Small intestine (tissue), 7 donors: Measurements from ENCODE around the gene PRC1. TPM values are rescaled to one million over a fixed set of nuclear protein-coding genes. Genes with fewer than 3 reads are reported as not detected.

ENCODE experiments used
- DNase-seq, 2 donors: peaks; one replicate each; pipeline versions ENCODE4 v3.0.0 to v3.0.0-alpha.2; 2013
- FAIRE-seq: peaks from 2 replicates; lab custom pipeline; 2012; peaks lifted over from hg19 to GRCh38; lab: Jason Lieb, UNC
- H3K27ac ChIP-seq, 3 donors: one replicate each; pipeline ENCODE4 v1.5.1; 2013; ENCODE audit warnings: low read length in 2 of 3, mild to moderate bottlenecking in 2 of 3, control low read depth in 1 of 3, inconsistent platforms in 1 of 3, low read depth in 1 of 3, moderate library complexity in 1 of 3
- H3K27me3 ChIP-seq, 3 donors: one replicate each; pipeline ENCODE4 v1.6.1; 2013; ENCODE audit warnings: low read length in 3 of 3, inconsistent platforms in 1 of 3; ENCODE audit not compliant: control insufficient read depth in 3 of 3, insufficient read depth in 3 of 3
- H3K36me3 ChIP-seq, 3 donors: one replicate each; pipeline ENCODE4 v1.6.1; 2013; ENCODE audit warnings: low read length in 3 of 3, inconsistent platforms in 1 of 3, low read depth in 1 of 3, mild to moderate bottlenecking in 1 of 3, moderate library complexity in 1 of 3; ENCODE audit not compliant: control insufficient read depth in 3 of 3, insufficient read depth in 2 of 3
- H3K4me1 ChIP-seq, 3 donors: one replicate each; pipeline ENCODE4 v1.6.1; 2013; ENCODE audit warnings: low read length in 2 of 3, inconsistent platforms in 1 of 3, low read depth in 1 of 3, mild to moderate bottlenecking in 1 of 3, moderate library complexity in 1 of 3; ENCODE audit not compliant: control insufficient read depth in 3 of 3, insufficient read depth in 2 of 3
- H3K4me3 ChIP-seq, 3 donors: one replicate each; pipeline ENCODE4 v1.5.1; 2013; ENCODE audit warnings: low read length in 3 of 3, control low read depth in 1 of 3, inconsistent platforms in 1 of 3, low read depth in 1 of 3, mild to moderate bottlenecking in 1 of 3, moderate library complexity in 1 of 3
- H3K9me3 ChIP-seq, 2 donors: one replicate each; pipeline ENCODE4 v1.6.1; 2013; ENCODE audit warnings: low read depth in 1 of 2, low read length in 1 of 2; ENCODE audit not compliant: control insufficient read depth in 2 of 2, insufficient read depth in 1 of 2
- WGBS, 3 donors: extraction: QIAGEN DNeasy Blood & Tissue Kit; methylation state at CpG; one replicate each; pipeline ENCODE4 v1.1.7; 2013; 5-methylcytosine and 5-hydroxymethylcytosine counted together
- polyA plus RNA-seq, 4 donors: library from polyadenylated mRNA; stranded (reverse) in 3 of 4; unstranded in 1 of 4; fragments of 200-250 nt in 3 of 4; fragments of 120-200 nt in 1 of 4; gene quantifications; one replicate each; pipeline versions ENCODE4 v1.2.1 to v1.2.3, GENCODE V29; 2013
- donor health status: healthy with polysubstance abuse.
- donor health status: control.
- donor health status: control.
- donor health status: Bipolar disorder and iron deficiency.
- donor health status: healthy.

Gene PRC1
- polyA plus RNA-seq, 4 donors = 5.4 to 55.4 (median 22.1) TPM

- DNase-seq (no peak), FAIRE-seq (no peak)
- 96 to 99% (median 97%) methylated on average over 6 of the region's 6 CpGs for WGBS, 3 donors
- Histone ChIP-seq H3K9me3 (no peaks in the 10 kb centered on the region), H3K27ac (no peak overlapping the region), H3K36me3 (peaks cover 6 to 77% (median 16%) of the 10 kb centered on the region in 3 donors), H3K27me3 (no peaks in the 10 kb centered on the region), H3K4me3 (no peak overlapping the region), H3K4me1 (peaks cover 0 to 5% (median 2%) of the 10 kb centered on the region in 3 donors)
These were observed 43.7 kb downstream of the PRC1 start for GRCh38 chr15:90950676-90951075.

DNA sequence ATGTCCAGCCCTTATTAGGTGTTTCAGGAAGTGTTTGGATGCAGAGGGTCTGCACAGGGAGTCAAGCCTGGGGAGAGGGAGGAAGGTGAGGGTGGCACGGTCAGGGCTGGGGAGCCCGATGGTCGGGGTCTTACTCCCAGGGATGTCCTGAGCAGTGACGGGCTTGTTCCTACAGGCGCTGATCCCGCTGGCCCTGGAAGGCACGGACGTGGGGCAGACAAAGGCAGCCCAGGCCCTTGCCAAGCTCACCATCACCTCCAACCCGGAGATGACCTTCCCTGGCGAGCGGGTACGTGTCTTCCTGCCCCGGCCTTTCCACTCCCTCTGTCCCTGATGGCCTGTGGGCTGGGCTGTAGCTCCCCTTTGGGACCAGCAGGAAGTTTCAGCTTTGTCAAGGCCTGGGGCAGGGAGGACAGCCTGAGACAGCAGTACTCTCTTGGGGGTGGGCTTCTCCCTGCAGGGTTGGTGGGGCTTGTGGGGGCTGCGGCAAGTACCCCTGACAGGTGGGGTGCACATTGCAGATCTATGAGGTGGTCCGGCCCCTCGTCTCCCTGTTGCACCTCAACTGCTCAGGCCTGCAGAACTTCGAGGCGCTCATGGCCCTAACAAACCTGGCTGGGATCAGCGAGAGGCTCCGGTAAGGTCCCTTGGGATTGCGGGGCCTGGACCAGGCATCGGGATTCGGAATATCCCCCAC is 44.2 kb downstream of the PRC1 start:
- Histone ChIP-seq H3K27ac (no peak overlapping the region), H3K4me1 (no peaks in the 10 kb centered on the region), H3K9me3 (no peaks in the 10 kb centered on the region), H3K27me3 (no peaks in the 10 kb centered on the region), H3K4me3 (no peak overlapping the region), H3K36me3 (peaks cover 7 to 79% (median 16%) of the 10 kb centered on the region in 3 donors)
- FAIRE-seq (no peak), DNase-seq (no peak)
- 95 to 97% (median 96%) methylated on average over 21 to 23 of the region's 23 CpGs for WGBS, 3 donors

- Histone ChIP-seq H3K4me3 (no peak overlapping the region), H3K4me1 (no peaks in the 10 kb centered on the region), H3K27ac (no peak overlapping the region), H3K27me3 (no peaks in the 10 kb centered on the region), H3K9me3 (no peaks in the 10 kb centered on the region), H3K36me3 (peaks cover 12 to 89% (median 23%) of the 10 kb centered on the region in 3 donors)
- WGBS, 3 donors = 92 to 98% (median 96%) methylated on average over 8 of the region's 8 CpGs
- FAIRE-seq = no peak
- no peak for DNase-seq
These were observed 45.8 kb downstream of the PRC1 start for GRCh38 chr15:90948506-90948905.

- no peaks in the 10 kb centered on the region for H3K9me3 ChIP-seq
- no peak overlapping the region for H3K4me3 ChIP-seq
- H3K4me1 ChIP-seq = no peaks in the 10 kb centered on the region
- H3K27me3 ChIP-seq = no peaks in the 10 kb centered on the region
- no peak for FAIRE-seq
- DNase-seq = no peak
- 88 to 95% (median 93%) methylated on average over 18 of the region's 18 CpGs for WGBS, 3 donors
- no peak overlapping the region for H3K27ac ChIP-seq
- peaks cover 17 to 89% (median 29%) of the 10 kb centered on the region in 3 donors for H3K36me3 ChIP-seq
These were observed 46.6 kb downstream of the PRC1 start for GRCh38 chr15:90947577-90948357.

DNA sequence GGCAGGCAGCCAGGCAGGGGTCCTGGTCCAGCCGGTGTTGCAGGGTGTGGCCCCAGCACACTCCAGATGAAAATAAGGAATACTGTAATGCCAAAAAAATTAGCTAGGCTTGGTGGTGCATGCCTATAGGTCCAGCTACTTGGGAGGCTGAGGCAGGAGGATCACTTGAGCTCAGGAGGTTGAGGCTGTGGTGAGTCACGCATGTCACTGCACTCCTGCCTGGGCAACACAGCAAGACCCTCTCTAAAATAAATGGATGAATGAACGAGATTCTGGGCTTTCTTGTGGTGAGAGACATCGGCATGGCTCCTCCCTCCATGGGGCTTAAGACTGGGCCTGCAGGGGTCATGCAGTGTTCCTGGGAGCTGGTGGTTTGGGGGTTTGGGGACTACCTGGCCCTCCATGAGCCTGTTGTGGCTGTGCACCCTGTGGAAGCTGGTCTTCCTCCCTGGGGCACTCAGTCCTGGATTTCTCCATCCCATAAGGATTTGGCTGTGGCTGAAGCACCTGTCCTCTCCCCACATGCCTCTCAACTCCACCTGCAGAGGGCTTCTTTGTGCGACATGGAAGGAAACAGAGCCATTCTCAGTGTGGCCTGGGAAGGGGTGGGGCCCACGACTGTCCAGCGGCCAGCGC is 47.3 kb downstream of the PRC1 start:
- peaks cover 23 to 89% (median 34%) of the 10 kb centered on the region in 3 donors for H3K36me3 ChIP-seq
- H3K9me3 ChIP-seq = no peaks in the 10 kb centered on the region
- H3K4me3 ChIP-seq = no peak overlapping the region
- no peak overlapping the region for H3K27ac ChIP-seq
- WGBS, 3 donors = 88 to 90% (median 89%) methylated on average over 8 of the region's 8 CpGs
- no peak for DNase-seq
- H3K4me1 ChIP-seq = no peaks in the 10 kb centered on the region
- no peak for FAIRE-seq
- H3K27me3 ChIP-seq = no peaks in the 10 kb centered on the region

- Histone ChIP-seq H3K36me3 (peaks cover 24 to 88% (median 34%) of the 10 kb centered on the region in 3 donors), H3K4me3 (no peak overlapping the region), H3K9me3 (no peaks in the 10 kb centered on the region), H3K4me1 (no peaks in the 10 kb centered on the region), H3K27me3 (no peaks in the 10 kb centered on the region), H3K27ac (no peak overlapping the region)
- WGBS, 3 donors = 91 to 96% (median 94%) methylated on average over 16 of the region's 16 CpGs
- DNase-seq = no peak
- no peak for FAIRE-seq
These were observed 47.8 kb downstream of the PRC1 start for GRCh38 chr15:90946538-90946937.

- no peaks in the 10 kb centered on the region for H3K27me3 ChIP-seq
- H3K4me3 ChIP-seq = no peak overlapping the region
- H3K27ac ChIP-seq = no peak overlapping the region
- DNase-seq (no peak), FAIRE-seq (no peak)
- no peaks in the 10 kb centered on the region for H3K9me3 ChIP-seq
- WGBS, 3 donors = 86 to 97% (median 95%) methylated on average over 7 of the region's 7 CpGs
- H3K4me1 ChIP-seq = no peaks in the 10 kb centered on the region
- peaks cover 29 to 89% (median 37%) of the 10 kb centered on the region in 3 donors for H3K36me3 ChIP-seq
These were observed 49.2 kb downstream of the PRC1 start for GRCh38 chr15:90945091-90945490.

DNA sequence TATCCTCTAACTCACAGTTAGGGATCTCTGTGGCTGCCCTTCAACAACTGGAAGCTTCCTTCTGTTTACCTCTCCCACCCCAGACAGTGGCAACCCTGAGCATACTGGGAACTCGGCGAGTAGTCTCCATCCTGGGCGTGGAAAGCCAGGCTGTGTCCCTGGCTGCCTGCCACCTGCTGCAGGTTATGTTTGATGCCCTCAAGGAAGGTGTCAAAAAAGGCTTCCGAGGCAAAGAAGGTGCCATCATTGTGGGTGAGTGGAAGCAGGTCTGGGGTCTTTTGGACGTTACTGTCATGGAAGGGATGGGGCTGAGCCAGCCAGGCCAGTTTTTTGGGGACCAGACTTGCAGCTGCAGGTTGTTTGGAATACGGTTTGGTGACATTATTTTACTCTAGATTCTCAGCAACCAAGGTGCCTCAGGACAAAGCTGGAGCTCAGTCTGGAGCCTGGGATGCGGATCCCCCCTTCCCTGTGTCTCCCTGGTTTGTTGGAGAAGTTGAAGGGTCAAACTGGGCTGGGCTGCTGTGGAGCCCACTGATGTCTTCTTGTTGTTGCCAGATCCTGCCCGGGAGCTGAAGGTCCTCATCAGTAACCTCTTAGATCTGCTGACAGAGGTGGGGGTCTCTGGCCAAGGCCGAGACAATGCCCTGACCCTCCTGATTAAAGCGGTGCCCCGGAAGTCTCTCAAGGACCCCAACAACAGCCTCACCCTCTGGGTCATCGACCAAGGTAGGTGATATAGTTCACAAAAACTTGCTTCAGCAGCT is 51.8 kb downstream of the PRC1 start:
- Histone ChIP-seq H3K4me1 (no peaks in the 10 kb centered on the region), H3K36me3 (peaks cover 29 to 87% (median 30%) of the 10 kb centered on the region in 3 donors), H3K27me3 (no peaks in the 10 kb centered on the region), H3K9me3 (no peaks in the 10 kb centered on the region), H3K27ac (no peak overlapping the region), H3K4me3 (no peak overlapping the region)
- DNase-seq = no peak
- 85 to 92% (median 92%) methylated on average over 12 of the region's 12 CpGs for WGBS, 3 donors
- FAIRE-seq = no peak
